Bone marrow (tissue), 2 donors: Measurements from ENCODE around the gene MAP3K20.

Source experiments
- DNase-seq, 2 donors: peaks; one replicate each; lab custom pipeline; 2025; lab: John Stamatoyannopoulos, UW

MAP3K20 gene

GRCh38 chr2:173050684-173051083 lies 25.0 kb upstream of the MAP3K20 start:
- no peak for DNase-seq

GRCh38 chr2:173051463-173052215 lies 24.0 kb upstream of the MAP3K20 start:
- no peak for DNase-seq

- no peak for DNase-seq
Measured at GRCh38 chr2:173053043-173053699, 22.5 kb upstream of the MAP3K20 start.

- DNase-seq, result no peak
Measured at GRCh38 chr2:173054466-173054865, 21.2 kb upstream of the MAP3K20 start.

- DNase-seq, result no peak
Measured at GRCh38 chr2:173056705-173057364, 18.8 kb upstream of the MAP3K20 start.

- DNase-seq, result no peak
Measured at GRCh38 chr2:173058097-173058496, 17.5 kb upstream of the MAP3K20 start.

- no peak for DNase-seq
Measured at GRCh38 chr2:173058673-173059072, 17.0 kb upstream of the MAP3K20 start.

- no peak for DNase-seq
Measured at GRCh38 chr2:173059292-173059691, 16.4 kb upstream of the MAP3K20 start.

GRCh38 chr2:173059971-173060461 lies 15.6 kb upstream of the MAP3K20 start:
- peak in 1 of 2 donors; percentile 31 for DNase-seq

- DNase-seq, result no peak
Measured at GRCh38 chr2:173062801-173063200, 12.8 kb upstream of the MAP3K20 start.

- DNase-seq, result no peak
Measured at GRCh38 chr2:173064151-173064805, 11.4 kb upstream of the MAP3K20 start.

GRCh38 chr2:173066887-173067676 lies 8.6 kb upstream of the MAP3K20 start:
- no peak for DNase-seq

- DNase-seq, result no peak
Measured at GRCh38 chr2:173075056-173075780, 428 bp upstream of the MAP3K20 start.

- peak in 1 of 2 donors; percentile 84 for DNase-seq
Measured at GRCh38 chr2:173076581-173077345, 1.1 kb downstream of the MAP3K20 start.

- no peak for DNase-seq
Measured at GRCh38 chr2:173077506-173078177, 2.0 kb downstream of the MAP3K20 start.

GRCh38 chr2:173079141-173079540 lies 3.5 kb downstream of the MAP3K20 start:
- no peak for DNase-seq

GRCh38 chr2:173079973-173080860 lies 4.6 kb downstream of the MAP3K20 start:
- no peak for DNase-seq

GRCh38 chr2:173086518-173087213 lies 11.0 kb downstream of the MAP3K20 start:
- no peak for DNase-seq
